PC-3 (cell line): ENCODE data around the gene SLC2A9. TPM values are rescaled to one million over a fixed set of nuclear protein-coding genes. Genes with fewer than 3 reads are reported as not detected.
"Not testable (repeated sequence)": the region's sequence is repeated elsewhere in the genome, so short reads cannot be mapped to it uniquely, and the experiment has no call there.

ENCODE experiments used
- ATAC-seq: fragments of 200-7000 bp; cut with Tn5 transposase; 2 replicates; pipeline ENCODE4 v1.9.1; 2020; ENCODE audit warnings: mild to moderate bottlenecking, moderate library complexity
- BruUV-seq: library from RNA; stranded (reverse); fragments of 400-500 nt; replicated peaks from 2 replicates; lab custom pipeline; 2021; lab: Mats Ljungman, UMichigan
- CTCF ChIA-PET: fragments of 300-600 bp; sonication (Branson Sonifier 250); formaldehyde crosslinking; loops from one replicate; lab custom pipeline; 2022; ENCODE audit warnings: antibody characterized with exemption; lab: Charles Lee
- POLR2A ChIA-PET: fragments of 300-600 bp; sonication (Branson Sonifier 250); formaldehyde crosslinking; loops from one replicate; lab custom pipeline; 2022; ENCODE audit warnings: antibody characterized with exemption; ENCODE audit not compliant: unreplicated experiment; lab: Charles Lee
- DNase-seq: peaks from one replicate; pipeline ENCODE4 v3.0.0-alpha.2; 2015
- H2AFZ ChIP-seq: fragments of 300-600 bp; sonication (generic); 2 replicates; pipeline ENCODE4 v1.6.0; 2016; ENCODE audit warnings: antibody characterized with exemption, low read length
- H3F3A ChIP-seq: fragments of 300-600 bp; sonication (generic); one replicate; pipeline ENCODE4 v1.6.0; 2017; ENCODE audit warnings: antibody characterized with exemption, low read length, control low read depth, mild to moderate bottlenecking; ENCODE audit not compliant: unreplicated experiment
- H3K27ac ChIP-seq: fragments of 300-600 bp; sonication (generic); 2 replicates; pipeline ENCODE4 v1.5.1; 2016; ENCODE audit warnings: mild to moderate bottlenecking, low read length
- H3K27me3 ChIP-seq: fragments of 300-600 bp; sonication (generic); 2 replicates; pipeline ENCODE4 v1.6.1; 2016; ENCODE audit warnings: low read length, mixed read lengths
- H3K36me3 ChIP-seq: fragments of 300-600 bp; sonication (generic); 2 replicates; pipeline ENCODE4 v1.6.1; 2016; ENCODE audit warnings: low read depth, mixed run types, low read length, mixed read lengths
- H3K4me1 ChIP-seq: fragments of 300-600 bp; sonication (generic); 2 replicates; pipeline ENCODE4 v1.5.1; 2016; ENCODE audit warnings: low read length; ENCODE audit not compliant: insufficient read depth
- H3K4me2 ChIP-seq: fragments of 300-600 bp; sonication (generic); 2 replicates; pipeline ENCODE4 v1.6.0; 2016; ENCODE audit warnings: low read length
- H3K4me3 ChIP-seq: fragments of 300-600 bp; sonication (generic); 2 replicates; pipeline ENCODE4 v1.5.1; 2016; ENCODE audit warnings: mild to moderate bottlenecking, low read length, mixed read lengths
- H3K79me2 ChIP-seq: fragments of 300-600 bp; sonication (generic); 2 replicates; pipeline ENCODE4 v1.6.1; 2017; ENCODE audit warnings: low read length, mixed read lengths
- H3K9ac ChIP-seq: fragments of 300-600 bp; sonication (generic); 2 replicates; pipeline ENCODE4 v1.6.0; 2016; ENCODE audit warnings: mild to moderate bottlenecking, low read length
- H3K9me2 ChIP-seq: fragments of 300-600 bp; sonication (generic); replicated peaks from 2 replicates; pipeline ENCODE4 v1.6.1; 2016; ENCODE audit warnings: mixed run types, low read length, mixed read lengths
- H3K9me3 ChIP-seq: fragments of 300-600 bp; sonication (generic); 2 replicates; pipeline ENCODE4 v1.6.1; 2016; ENCODE audit warnings: low read length, mixed read lengths
- H4K20me1 ChIP-seq: fragments of 300-600 bp; sonication (generic); 2 replicates; pipeline ENCODE4 v1.6.1; 2016; ENCODE audit warnings: low read length, mixed read lengths
- EZH2 ChIP-seq: fragments of 300-600 bp; sonication (generic); IDR thresholded peaks from one replicate; pipeline ENCODE4 v1.6.1; 2017; ENCODE audit warnings: antibody characterized with exemption, mild to moderate bottlenecking, low read length; ENCODE audit not compliant: unreplicated experiment
- EZH2phosphoT487 ChIP-seq: fragments of 300-600 bp; sonication (generic); IDR thresholded peaks from 2 replicates; pipeline ENCODE4 v1.6.1; 2018; ENCODE audit warnings: mild to moderate bottlenecking, antibody characterized with exemption, low read length, borderline replicate concordance
- intact Hi-C: fragments of 100-400 bp; cut with micrococcal nuclease; formaldehyde crosslinking; loops from 2 replicates; pipeline ENCODE4 v1.9.0; 2023
- total RNA-seq: library from RNA; depleted of rRNA; stranded (reverse); fragments of >200 nt; gene quantifications from 2 replicates; pipeline ENCODE4 v1.2.3, GENCODE V29; 2014
- TF ChIP-seq, protein P1 (sequence below): fragments of 300-600 bp; sonication (generic); conservative IDR thresholded peaks from 2 replicates; pipeline ENCODE4 v1.5.1; 2017; ENCODE audit warnings: antibody characterized with exemption, low read depth, mild to moderate bottlenecking, low read length

SLC2A9 gene
- total RNA-seq, 1 experiment from 2014 or later: 0.11 TPM

DNA sequence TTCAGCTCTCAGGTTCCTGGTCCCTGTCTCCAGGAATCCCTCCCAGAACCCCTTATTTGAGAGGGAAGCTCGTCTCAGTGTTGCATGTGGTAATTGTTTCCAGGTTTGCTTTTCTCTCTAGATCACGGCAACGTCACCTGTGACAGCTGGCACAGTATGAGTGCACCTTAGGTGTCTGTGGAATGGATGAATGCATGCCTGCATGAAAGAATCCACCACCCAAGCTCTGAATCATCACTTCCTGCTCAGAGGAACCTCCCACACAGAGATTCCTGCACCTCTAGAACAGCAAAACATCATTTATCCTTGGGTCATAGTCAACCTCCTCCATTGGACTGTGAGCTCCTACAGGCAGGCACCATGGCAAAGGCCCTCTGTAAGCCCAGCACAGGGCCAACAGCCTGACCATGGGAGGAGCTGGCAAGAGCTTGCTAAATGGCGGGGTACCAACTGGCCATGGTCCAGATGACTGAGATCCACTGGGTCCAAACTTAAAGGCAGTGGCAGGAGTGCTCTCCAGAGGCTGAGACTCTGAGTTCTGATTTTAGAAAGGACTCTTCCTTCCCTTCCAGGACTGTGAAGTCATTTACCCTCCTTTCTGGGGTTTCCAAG is 116.2 kb downstream of the SLC2A9 start:
- ChIA-PET POLR2A (no interaction called here), CTCF (interaction anchor here (0.5 kb wide), 1 partner anchor 13 kb away, joined by 4 read pairs; no protein-coding TSS in a partner anchor)
- H4K20me1 ChIP-seq: no peaks in the 10 kb centered on the region
- no peaks in the 10 kb centered on the region for H3K79me2 ChIP-seq
- DNase-seq (no peak), ATAC-seq (no peak)
- H3K36me3 ChIP-seq: no peaks in the 10 kb centered on the region
- H3K4me3 ChIP-seq: no peak overlapping the region
- TF ChIP-seq EZH2: no peak
- no peak for TF ChIP-seq EZH2phosphoT487
- TF ChIP-seq, protein P1, sequence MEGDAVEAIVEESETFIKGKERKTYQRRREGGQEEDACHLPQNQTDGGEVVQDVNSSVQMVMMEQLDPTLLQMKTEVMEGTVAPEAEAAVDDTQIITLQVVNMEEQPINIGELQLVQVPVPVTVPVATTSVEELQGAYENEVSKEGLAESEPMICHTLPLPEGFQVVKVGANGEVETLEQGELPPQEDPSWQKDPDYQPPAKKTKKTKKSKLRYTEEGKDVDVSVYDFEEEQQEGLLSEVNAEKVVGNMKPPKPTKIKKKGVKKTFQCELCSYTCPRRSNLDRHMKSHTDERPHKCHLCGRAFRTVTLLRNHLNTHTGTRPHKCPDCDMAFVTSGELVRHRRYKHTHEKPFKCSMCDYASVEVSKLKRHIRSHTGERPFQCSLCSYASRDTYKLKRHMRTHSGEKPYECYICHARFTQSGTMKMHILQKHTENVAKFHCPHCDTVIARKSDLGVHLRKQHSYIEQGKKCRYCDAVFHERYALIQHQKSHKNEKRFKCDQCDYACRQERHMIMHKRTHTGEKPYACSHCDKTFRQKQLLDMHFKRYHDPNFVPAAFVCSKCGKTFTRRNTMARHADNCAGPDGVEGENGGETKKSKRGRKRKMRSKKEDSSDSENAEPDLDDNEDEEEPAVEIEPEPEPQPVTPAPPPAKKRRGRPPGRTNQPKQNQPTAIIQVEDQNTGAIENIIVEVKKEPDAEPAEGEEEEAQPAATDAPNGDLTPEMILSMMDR: no peak
- H3K27me3 ChIP-seq: no peaks in the 10 kb centered on the region
- no peaks in the 10 kb centered on the region for H3K9me3 ChIP-seq
- H3F3A ChIP-seq: no peaks in the 10 kb centered on the region
- intact Hi-C loops: no loop called here
- no peak overlapping the region for H3K9ac ChIP-seq
- no peak overlapping the region for H3K4me2 ChIP-seq
- no TSS peak for BruUV-seq
- no peak overlapping the region for H2AFZ ChIP-seq
- H3K4me1 ChIP-seq: no peaks in the 10 kb centered on the region
- no peak overlapping the region for H3K27ac ChIP-seq
- no peaks in the 10 kb centered on the region for H3K9me2 ChIP-seq

DNA sequence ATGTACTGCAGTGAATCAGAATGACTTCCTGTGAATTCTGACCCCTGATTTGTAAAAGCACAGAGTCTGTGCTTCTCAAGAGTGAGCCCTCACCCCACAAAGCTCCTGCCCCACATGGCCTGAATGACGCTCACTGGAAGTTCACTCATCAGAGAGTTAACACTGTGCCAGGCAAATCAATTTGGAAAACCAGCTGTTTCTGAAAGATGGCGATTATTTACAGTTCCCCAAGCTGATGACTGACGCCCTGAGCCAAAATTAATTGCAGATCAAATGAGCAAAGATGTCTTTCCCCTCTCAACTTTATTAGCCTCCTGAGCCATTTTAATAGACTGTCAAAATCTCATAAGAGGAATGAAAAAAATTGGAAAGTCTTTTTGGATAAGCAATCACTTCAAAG is 118.0 kb downstream of the SLC2A9 start:
- H3K4me2 ChIP-seq: no peak overlapping the region
- H3K9me3 ChIP-seq: no peaks in the 10 kb centered on the region
- BruUV-seq: no TSS peak
- H3F3A ChIP-seq: no peaks in the 10 kb centered on the region
- H3K9ac ChIP-seq: no peak overlapping the region
- no peaks in the 10 kb centered on the region for H3K79me2 ChIP-seq
- H3K9me2 ChIP-seq: no peaks in the 10 kb centered on the region
- ChIA-PET POLR2A (no interaction called here), CTCF (no interaction called here)
- ATAC-seq (no peak), DNase-seq (no peak)
- H3K27me3 ChIP-seq: no peaks in the 10 kb centered on the region
- intact Hi-C loops: no loop called here
- no peak overlapping the region for H3K4me3 ChIP-seq
- no peaks in the 10 kb centered on the region for H3K36me3 ChIP-seq
- no peak overlapping the region for H3K27ac ChIP-seq
- TF ChIP-seq EZH2phosphoT487: no peak
- no peak for TF ChIP-seq EZH2
- TF ChIP-seq, protein P1: no peak
- no peaks in the 10 kb centered on the region for H4K20me1 ChIP-seq
- H2AFZ ChIP-seq: no peak overlapping the region
- H3K4me1 ChIP-seq: no peaks in the 10 kb centered on the region

DNA sequence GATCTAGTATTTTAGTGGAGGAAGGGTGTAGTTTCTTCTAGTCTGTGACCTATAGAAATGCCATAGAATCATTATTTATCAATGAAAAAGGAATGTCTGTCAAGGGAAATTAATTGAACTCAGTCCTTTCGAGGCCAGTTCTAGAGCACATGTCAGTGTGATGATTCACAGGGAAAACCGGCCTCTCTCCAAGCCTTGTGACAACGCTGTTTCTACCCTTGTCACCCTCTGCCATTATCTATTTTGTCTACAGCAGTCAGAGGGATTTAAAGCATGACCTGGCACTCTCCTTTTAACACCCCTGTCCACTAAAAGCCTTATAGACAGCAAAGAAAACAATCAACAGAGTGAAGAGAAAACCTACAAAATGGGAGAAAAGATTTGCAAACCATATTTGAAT is 120.0 kb downstream of the SLC2A9 start:
- CTCF ChIA-PET: no interaction called here

DNA sequence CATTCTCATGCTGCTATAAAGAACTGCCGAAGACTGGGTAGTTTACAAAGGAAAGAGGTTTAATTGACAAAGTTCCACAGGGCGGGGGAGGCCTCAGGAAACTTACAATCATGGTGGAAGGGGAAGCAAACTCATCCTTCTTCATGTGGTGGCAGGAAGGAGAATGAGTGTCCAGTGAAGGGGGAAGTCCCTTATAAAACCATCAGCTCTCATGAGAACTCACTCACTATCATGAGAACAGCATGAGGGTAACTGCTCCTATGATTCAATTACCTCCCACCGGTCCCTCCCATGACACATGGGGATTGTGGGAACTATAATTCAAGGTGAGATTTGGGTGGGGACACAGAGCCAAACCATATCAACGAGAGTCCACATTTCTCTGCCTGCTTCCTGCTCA is 120.7 kb downstream of the SLC2A9 start:
- ATAC-seq, H3K4me3 ChIP-seq, H3K4me2 ChIP-seq, DNase-seq, H3K27ac ChIP-seq, H3K36me3 ChIP-seq, H3K9ac ChIP-seq, H3F3A ChIP-seq, H3K4me1 ChIP-seq, BruUV-seq, H3K27me3 ChIP-seq, H3K9me2 ChIP-seq, POLR2A ChIA-PET, H3K9me3 ChIP-seq, intact Hi-C loops, H4K20me1 ChIP-seq, H2AFZ ChIP-seq, H3K79me2 ChIP-seq, CTCF ChIA-PET: not testable (repeated sequence)

More for the DNA sequence above, 120.0 kb downstream of the SLC2A9 start:
- H3K79me2 ChIP-seq: no peaks in the 10 kb centered on the region
- no peaks in the 10 kb centered on the region for H4K20me1 ChIP-seq
- DNase-seq: no peak
- H3K4me3 ChIP-seq: no peak overlapping the region
- H3K9ac ChIP-seq: no peak overlapping the region
- no peaks in the 10 kb centered on the region for H3K27me3 ChIP-seq
- H3K36me3 ChIP-seq: no peaks in the 10 kb centered on the region
- H3K9me2 ChIP-seq: no peaks in the 10 kb centered on the region
- BruUV-seq: no TSS peak
- TF ChIP-seq EZH2phosphoT487 (no peak), EZH2 (no peak)
- TF ChIP-seq, protein P1: no peak
- H3K4me2 ChIP-seq: no peak overlapping the region
- H3K27ac ChIP-seq: no peak overlapping the region
- ATAC-seq: no peak
- POLR2A ChIA-PET: no interaction called here
- no peaks in the 10 kb centered on the region for H3F3A ChIP-seq
- intact Hi-C loops: no loop called here
- H2AFZ ChIP-seq: no peak overlapping the region
- H3K9me3 ChIP-seq: no peaks in the 10 kb centered on the region
- no peaks in the 10 kb centered on the region for H3K4me1 ChIP-seq
